Effector CD8-positive, alpha-beta T cell (primary cell): ENCODE measurements around the gene HDHD5.
"Not testable (repeated sequence)": the region's sequence is repeated elsewhere in the genome, so short reads cannot be mapped to it uniquely, and the experiment has no call there.

Source experiments
- DNase-seq: peaks from one replicate; lab custom pipeline; 2025; lab: John Stamatoyannopoulos, UW

The HDHD5 gene

GRCh38 chr22:17157714-17158113 lies 1.4 kb downstream of the HDHD5 start:
- no peak for DNase-seq

GRCh38 chr22:17155941-17156340 lies 3.1 kb downstream of the HDHD5 start:
- DNase-seq, result no peak

DNA sequence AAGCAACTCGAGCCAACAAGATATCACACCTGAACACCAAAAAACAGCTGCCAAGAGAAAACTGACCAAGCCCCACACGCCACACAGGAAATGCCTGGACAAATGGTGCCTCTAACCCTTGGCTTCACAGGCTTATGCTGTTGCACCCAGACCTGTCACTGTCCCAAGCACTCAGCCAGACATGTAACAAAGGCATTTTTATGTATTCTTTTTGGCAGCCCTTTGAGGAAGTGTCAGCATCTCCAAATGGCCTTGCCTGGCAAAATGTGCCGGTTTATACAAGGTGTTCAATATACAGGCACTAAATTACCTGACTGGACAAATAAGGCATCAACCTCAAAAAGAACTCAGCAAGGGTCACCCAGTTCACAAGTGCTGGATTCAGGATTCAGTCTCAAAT lies 6.1 kb downstream of the HDHD5 start:
- no peak for DNase-seq

- no peak for DNase-seq
Observed at GRCh38 chr22:17152340-17152739, 6.7 kb downstream of the HDHD5 start.

- DNase-seq, result no peak
Observed at GRCh38 chr22:17149076-17149815, 9.8 kb downstream of the HDHD5 start.

GRCh38 chr22:17147458-17147857 lies 11.6 kb downstream of the HDHD5 start:
- DNase-seq, result not testable (repeated sequence)

- DNase-seq, result no peak
Observed at GRCh38 chr22:17145021-17145680, 13.9 kb downstream of the HDHD5 start.

DNA sequence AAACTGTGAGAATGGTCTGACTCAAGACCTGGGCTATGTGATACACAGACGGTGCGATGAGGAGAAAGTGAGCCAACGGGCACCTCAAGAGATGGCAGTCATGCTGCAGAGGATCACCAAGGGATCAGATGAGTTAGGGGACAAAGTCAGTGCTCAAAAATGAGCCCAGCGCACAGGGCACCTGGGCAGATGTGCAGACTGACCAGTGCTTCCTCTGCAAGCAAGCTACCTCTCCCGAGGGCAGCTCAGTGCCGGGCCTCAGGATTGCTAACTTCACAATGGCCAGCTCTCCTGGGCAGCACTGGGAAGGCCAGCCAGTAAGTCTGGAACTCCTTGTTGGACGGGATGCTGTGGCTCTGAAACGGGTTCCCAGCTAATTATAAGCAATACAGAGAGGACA lies 15.3 kb downstream of the HDHD5 start:
- DNase-seq, result no peak

DNA sequence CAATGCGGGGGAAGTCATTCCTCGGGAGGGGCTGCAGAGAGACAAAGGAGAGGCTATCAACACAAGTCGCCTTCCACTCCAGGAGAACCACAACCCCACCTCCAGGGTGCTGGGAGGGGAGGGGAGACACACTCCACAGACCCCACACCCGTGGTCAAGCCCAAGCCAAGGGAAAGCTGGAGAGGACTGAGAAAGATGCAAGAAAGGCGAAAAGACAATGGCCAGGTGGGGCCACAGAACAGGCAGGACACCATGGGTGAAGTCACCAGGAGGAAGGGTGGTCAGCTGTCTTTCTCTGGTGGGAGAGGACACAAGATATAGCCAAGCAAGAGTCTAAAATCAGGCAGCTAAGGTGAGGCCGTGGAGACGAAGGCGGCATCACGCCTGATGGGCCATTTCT lies 16.0 kb downstream of the HDHD5 start:
- no peak for DNase-seq

GRCh38 chr22:17140826-17141766 lies 18.0 kb downstream of the HDHD5 start:
- DNase-seq, result no peak

- DNase-seq, result no peak
Observed at GRCh38 chr22:17140022-17140421, 19.1 kb downstream of the HDHD5 start.

- no peak for DNase-seq
Observed at GRCh38 chr22:17138513-17138912, 20.6 kb downstream of the HDHD5 start.

- no peak for DNase-seq
Observed at GRCh38 chr22:17137861-17138425, 21.1 kb downstream of the HDHD5 start.

GRCh38 chr22:17137170-17137569 lies 21.9 kb downstream of the HDHD5 start:
- DNase-seq, result no peak

- no peak for DNase-seq
Observed at GRCh38 chr22:17135153-17135760, 23.8 kb downstream of the HDHD5 start.

DNA sequence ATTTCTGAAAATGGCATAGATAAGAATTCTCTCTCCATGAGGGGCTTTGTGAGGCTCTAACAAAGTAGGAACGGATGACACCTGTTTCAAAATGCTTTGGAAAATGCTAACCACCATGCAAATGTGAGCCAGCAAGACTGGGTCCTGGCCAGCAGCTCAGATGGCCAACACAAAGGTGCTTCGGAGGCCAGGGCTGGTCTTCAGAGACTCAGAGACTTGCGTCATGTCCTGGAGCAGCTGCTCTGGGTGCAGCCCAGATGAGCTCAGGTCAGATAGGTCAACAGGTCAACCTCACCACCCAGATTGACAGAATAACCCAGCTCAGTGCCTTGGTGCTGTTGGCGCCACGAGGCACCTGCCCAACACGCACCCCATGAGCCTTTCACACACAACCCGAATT lies 25.9 kb downstream of the HDHD5 start:
- DNase-seq, result no peak

DNA sequence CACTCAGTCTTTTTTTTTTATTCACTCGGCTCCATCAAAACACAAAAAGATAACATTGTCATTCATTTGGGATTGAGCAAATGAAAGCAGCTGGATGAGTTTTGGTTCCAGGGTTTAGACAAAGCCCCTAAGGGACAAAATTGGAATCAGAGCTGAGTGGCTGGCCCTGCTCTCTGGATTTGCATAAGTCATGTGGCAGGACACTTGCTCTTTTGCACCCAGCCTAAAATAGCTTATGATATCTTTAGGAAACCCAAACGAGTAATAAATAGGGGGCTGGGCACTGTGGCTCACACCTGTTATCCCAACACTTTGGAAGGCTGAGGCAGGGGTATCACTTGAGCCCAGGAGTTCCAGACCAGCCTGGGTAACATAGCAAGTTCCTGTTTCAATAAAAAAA lies 27.0 kb downstream of the HDHD5 start:
- no peak for DNase-seq

DNA sequence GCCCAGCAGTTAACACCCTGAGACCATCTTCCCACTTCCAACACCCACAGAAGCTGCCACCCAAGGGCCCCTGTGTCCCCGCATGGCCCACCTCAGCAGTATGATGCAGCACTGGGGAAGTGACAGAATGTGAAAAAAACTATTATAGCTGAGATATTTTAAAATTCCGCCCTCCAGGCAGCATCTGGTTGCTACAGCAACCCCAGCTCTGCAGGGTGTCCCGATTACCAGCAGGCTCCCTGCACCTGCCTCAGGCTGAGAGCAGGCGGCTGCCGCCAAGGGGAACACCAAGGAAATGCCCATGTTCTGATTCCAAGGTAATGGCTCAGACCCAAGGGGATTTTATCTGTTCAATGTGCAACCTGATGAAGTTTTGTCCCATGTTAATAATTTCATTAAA lies 27.4 kb downstream of the HDHD5 start:
- no peak for DNase-seq

DNA sequence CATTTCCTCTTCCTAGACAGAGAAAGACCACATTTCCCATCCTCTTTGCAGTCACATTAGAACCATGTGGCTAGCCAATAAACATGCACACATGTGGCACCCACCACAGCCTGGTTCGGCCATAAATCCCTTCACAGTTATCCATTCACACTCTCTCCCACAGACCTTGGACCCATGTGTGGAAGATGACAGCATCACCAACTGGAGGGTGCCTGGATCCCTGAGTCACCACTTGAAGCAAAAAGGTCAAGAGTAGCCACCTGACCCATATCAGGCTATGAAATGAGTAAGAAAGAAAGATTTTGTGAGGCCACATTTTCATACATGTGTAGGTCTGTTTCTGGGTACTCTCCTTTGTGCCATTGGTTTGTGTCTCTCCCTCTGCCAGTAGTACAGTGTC lies 28.9 kb downstream of the HDHD5 start:
- DNase-seq, result no peak

DNA sequence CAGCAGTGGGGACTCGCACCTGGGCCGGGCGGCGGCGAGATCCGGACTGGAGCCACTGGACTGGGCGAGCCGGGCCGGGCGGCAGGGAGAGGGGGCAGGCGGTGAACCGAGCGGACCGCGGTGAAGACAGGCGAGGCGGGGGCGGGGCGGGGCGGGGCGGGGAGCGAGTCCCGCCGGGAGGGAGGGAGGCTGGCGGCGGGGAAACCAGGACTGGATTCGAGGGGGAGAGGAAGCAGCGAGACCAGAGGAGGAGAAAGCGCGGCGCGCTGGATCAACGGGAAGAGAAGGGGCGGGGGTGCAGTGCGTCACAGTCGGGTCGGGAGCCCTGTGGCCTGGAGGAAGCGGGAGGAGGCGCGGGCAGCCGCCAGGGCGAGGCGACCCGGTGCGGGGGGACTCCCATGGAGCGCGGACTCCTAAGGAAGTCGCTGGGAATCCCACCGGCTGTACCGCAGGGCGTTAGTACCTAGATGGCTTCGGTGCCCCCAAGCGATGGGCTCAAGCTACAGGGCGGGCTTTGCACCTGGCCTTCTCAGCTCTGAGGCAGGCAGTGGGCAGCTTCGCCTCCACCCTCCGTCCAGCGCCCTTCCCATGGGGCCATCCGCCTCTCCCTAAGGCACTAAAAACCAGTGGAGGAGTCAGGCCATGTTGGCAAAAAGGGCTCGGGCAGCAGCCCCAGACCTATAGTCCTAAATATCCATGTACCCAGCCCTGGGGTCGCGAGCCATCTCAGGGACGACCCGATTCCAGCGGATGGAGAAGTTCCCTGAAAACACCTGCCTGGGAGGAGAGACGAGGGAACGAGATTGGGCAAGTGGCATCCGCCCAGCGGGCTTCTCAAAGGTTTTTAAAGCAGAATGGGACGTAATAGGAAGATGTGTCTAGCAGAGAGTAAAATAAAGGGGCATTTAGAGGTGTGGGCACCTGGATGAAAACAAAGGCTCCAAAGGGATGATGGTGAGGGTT lies 37.6 kb downstream of the HDHD5 start, which contains the start of gene TMEM121B:
TMEM121B (minus strand) TSS at position 128 of the 963 bp plus-strand sequence. CDS start 233 bp downstream, outside the sequence.
- no peak for DNase-seq
